ENCODE results near the gene PTPRN2.

PTPRN2 gene

DNA sequence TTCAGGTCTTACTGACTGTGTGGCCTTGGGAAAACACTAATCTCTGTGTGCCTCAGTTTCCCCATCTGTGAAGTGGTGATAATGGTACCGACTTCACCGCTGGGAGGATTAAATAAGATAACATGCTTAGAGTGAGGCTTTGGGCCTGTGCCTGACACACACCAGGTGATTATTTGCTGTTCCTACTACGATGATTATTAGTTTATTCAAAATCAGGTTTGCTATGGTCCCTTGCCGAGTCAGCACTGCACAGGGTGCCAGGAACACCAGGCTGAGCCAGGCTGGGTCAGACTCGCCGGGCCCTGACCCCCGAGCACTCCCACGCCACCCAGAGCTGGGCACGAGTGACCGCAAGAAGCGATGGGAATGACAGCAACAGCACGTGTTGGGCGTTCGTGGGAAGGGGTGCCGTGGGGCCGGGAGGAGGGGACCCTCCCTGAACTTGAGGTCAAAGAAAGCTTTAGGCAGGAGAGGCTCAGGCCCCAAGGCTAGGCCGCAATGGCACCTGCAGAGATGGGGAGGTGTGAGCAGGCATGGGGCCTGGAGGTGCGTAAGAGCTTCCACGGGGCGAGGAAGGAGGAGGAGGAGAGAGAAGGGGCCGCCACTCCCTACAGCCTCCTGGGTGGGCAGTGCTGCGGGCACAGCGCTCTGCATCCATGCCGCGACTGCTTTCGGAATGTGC, 925.4 kb downstream of the PTPRN2 start:
- no peak for FAIRE-seq

DNA sequence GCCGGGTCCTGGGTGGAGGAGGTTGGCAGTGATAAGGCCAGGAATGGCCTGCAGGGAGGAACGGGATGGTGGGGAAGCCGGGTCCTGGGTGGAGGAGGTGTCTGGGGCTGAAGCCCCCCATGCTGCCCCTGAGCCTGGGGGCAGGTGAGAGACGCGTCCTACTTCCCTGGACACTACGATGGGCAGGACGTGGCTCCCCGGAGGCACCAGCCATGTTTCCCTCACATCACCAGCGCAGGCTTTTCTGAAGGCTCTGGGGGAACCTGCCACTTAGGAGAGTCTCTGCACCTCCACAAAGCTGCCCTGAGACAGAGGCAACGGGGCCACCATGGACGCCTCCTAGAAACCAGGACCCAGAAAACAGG, 926.0 kb downstream of the PTPRN2 start:
- no peak for FAIRE-seq

DNA sequence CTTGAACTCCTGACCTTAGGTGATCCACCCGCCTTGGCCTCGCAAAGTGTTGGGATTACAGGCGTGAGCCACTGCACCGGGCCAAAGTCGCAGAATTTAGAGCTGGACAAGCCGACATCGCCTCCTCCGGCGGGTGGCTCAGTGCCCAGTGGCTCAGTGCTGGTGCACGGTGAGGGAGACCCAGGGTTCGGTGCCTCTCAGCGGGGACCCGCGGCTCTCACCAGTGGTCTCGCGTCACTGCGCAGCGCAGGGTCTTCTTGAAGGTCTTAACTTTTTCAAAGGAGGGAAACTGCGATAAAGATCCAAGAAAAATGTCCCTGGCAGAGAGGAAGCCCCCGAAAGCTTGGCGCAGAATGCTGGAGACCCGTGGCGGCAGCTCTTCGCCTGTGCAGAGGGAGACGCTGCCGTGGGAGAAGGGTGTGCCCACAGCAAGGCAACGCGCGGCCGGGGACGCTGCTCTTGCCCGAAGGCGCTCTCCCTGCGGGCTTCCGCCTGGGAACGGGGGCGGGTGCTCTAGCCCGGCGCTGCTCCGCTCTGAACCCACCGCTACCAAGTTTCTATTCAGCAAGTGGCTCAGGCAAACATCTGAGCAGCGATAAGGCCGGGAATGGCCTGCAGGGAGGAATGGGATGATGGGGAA, 926.5 kb downstream of the PTPRN2 start:
- no peak for FAIRE-seq

DNA sequence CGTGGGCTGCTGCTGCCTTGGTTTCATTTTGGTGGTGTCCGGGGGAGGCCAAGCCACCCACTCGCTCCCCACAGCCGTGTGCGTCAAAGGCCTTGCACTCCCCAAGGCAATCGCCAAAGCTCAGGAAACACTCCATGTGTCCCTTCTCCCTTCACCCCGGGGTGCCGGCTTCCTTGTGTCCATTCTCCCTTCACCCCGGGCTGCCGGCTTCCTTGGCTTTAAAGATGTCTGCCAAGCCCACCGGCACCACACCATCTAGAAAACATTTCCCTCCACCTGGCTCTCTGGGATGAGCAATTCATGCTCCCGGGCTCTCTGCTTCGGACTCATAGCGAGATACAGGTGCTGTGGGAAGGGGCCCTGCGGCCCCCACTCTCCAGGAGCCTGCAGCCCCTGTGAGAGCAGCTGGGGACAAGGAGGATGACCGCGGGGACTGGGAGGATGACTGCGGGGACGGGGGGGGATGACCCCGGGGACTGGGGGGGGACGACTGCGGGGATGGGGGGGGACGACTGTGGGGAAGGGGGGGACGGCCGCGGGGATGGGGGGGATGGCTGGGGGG, 928.7 kb downstream of the PTPRN2 start:
- no peak for FAIRE-seq

DNA sequence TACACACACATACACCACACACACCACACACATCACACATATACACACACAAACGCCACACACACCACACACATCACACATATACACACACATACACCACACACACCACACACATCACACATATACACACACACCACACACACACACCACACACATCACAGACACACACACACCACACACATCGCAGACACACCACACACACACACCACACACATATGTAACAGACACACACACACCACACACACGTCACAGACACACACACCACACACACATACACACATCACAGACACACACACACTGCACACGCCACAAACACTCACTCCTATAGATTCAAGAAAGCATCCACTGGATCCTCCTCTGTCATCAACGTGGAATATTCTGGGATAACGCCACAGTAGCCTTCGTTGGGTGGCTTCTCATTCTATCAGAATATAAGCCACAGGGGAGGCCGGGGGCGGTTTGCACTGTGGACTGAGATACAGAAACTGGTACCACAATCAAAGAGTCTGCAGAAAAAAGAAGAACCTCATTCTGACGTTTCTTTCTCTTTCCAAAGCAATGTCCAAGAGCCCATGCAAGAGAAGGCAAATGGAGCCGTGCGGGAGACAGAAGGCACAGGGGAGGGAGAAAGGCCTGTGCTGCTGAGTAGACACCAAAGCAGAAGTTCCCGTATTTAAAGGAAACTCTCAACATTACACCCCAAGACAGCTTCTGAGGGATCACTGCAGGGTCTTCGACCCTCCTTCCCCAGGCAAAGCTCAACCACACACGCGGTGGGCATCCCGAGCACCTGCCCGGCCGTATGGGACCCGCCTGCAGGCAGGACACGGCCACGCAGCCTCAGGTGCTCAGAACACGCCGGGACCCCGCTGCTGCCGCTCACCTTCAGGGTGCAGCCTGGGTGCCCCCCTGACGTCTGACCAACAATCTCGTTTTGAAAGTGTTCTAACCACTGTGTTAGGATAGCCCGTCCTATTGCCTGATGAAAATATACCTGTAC, 929.6 kb downstream of the PTPRN2 start:
- FAIRE-seq, result no peak

DNA sequence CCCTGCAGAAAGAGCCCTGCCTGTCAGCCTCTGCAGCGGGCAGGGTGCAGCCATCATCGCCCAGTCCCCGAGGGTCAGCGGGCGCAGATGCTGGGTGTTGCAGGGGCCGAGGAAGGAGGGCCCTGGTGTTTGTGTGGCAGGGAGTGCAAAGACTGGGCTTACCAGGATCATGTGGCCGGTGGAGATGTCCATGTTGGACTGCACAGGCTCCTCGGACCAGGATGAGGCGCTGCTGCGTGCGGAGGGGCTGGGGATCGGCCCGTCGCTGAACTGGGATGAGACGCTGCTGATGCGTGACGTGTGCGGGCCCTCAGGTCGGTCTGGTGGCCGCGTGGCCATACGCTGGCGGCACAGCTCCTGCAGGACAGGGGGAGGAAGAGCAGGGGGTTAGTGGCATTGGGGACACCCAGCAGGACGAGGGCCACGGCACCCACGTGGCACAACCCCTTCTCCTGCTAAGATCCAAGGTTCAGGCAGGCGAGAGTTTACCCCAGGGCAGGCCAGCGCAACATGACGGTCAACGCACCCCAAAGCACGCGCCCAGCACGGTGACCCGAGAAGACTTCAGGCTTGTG, 931.3 kb downstream of the PTPRN2 start:
- FAIRE-seq, result no peak

DNA sequence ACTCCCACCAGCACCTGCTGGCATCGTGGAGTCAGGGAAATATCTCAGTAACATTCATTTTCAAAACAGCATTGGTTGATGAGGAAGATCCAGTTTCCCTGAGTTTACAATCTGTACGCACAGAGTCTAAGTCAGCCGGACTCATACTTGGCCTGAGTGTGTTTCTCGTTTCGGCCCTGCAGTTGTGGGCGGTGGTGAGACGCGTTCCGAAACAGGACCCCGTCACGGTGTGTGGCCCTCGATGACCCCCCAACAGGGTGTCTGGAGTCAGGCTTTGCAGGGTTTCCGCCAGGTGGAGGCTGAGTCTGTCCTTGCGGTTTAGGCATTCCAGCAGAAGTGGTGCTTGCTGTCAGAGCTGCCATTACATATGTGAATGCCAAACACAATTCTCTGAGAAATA, 933.3 kb downstream of the PTPRN2 start:
- no peak for FAIRE-seq

DNA sequence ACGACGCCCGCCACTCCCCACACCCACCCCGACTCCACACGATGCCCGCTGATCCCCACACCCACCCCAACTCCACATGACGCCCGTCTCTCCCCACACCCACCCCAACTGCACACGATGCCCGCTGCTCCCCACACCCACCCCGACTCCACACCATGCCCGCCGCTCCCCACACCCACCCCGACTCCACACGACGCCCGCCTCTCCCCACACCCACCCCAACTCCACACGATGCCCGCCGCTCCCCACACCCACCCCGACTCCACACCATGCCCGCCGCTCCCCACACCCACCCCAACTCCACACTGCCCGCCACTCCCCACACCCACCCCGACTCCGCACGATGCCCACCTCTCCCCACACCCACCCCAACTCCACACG, 933.8 kb downstream of the PTPRN2 start:
- no peak for FAIRE-seq

DNA sequence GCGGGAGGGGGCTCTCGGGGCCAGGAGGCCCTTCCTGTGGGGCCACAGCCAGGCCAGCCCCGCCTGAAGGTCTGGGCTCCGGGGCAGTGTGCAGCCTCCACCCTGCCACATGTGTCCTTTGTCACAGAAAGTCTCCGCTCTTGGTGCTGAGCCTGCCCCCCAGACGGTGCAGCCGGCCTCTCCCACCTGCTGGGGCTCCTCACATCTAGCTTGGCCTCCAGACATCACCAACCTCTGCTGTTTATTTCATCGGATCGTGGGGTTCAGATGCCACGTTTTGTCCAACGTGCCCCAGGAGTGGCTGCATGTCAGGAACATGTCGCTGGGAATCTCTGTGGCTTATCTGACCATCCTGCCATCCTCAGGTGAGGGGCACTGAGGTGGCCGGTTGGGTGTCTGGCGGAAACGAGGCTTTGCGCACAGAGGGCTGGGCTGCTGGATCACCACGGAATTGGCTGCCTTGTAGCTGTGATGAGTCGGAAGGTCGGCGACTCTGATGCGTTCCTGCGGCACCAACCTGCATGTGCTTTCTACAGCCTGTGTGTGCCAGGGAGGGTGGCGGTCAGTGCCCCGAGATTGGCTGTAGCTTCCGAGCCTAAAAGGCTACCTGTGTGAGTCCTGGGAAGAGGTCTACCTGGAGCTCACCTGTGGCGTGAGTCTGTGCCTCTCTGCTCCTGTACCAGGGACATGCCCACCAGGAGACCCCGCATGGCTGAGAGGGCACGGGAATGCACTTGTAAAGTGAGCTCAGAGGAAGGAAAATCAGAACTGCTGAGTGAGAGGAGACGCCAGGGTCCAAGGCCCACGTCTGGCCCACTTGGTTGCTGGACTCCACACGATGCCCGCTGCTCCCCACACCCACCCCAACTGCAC, 934.4 kb downstream of the PTPRN2 start:
- FAIRE-seq, result no peak

DNA sequence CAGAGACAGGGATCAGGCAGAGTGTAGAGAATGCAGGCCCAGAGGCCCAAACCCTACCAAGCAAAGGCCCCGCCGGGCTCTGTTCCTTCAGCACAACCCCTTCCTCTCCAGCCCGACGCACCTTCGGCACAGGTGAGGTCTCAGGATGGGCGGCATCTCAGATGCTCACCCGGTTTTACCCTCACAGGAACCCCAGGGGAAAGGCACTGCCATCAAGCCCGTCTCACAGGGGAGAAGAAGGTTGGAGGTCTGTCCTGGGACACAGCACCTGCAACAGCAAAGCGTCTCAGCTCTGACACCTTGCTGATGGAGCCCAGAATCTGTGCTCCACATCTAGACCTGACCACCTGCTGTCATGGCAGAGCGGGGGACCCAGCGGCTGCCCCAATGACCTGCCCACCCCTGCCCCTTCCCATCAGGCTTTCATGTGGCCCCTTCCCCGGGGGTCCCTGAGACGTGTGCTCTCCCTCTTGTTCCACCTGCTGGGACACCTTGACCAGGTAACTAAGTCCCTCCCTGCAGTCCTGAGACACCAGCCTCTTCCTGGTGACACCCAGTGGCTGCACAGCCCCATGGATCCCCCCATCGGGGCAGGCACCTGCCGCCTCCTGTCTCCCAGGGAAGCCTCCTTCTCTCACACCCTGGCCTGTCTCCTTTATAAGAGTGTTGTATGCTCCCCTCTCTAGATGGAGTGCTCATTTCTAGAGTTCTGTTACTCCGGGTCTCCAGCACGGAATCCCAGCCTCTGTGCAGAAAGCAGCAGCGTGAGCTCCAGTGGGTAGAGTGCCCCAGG, 935.3 kb downstream of the PTPRN2 start:
- no peak for FAIRE-seq

DNA sequence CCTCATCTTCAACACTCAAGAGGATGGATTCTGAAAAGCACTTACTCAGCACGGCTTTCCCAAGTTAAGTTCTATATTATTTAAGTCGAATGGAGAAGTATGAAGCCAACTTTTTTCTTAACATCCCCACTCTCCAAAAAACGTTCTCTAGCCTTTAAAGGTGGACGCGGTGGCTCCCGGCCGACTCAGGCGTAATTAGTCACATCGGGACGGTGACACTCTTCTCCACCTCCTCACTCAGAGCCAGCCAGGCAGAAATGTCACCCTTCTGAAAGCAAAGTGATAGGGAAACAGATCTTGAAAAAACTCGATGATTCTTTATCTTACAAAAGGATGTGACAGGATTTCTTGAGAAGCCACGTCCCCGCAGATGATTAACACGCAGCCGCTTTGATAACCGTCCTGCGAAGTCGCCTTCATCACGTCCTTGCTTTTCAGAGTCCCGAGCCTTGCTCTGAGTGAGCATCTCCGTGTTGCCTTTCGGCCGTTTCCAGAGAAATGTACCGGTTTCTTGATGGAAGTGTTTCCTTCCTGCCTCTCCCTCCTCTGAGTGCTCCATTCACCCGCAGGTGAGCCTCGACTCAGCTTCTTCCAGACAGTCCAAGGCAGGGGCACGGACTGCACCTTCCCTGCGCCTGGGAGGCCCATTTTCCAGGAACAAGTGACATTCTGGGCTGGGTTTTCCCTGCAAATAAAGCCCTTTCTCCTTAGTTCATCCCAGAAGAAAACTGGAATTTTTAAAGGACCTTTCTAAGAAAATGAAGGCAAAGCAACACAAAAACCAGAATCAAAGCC, 936.1 kb downstream of the PTPRN2 start:
- no peak for FAIRE-seq

DNA sequence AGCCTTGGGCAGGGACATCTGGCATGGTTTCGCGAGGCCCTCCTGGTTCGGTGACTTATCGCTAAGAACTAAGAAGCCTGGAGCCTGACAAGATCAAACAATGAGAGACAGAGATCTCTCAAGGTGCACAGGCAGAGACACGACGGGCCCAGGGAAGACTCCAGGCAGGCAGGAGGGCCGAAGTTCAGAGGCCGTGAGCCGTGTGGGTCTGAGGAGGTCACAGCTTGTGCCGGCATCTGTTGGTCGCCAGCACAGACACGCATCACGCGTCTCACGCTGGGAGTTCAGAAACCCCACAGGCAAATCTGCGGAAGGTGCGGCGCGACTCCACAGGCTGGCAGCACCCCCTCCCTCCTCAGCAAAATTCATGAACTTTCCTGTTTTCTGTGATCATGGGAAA, 936.8 kb downstream of the PTPRN2 start:
- FAIRE-seq, result no peak

DNA sequence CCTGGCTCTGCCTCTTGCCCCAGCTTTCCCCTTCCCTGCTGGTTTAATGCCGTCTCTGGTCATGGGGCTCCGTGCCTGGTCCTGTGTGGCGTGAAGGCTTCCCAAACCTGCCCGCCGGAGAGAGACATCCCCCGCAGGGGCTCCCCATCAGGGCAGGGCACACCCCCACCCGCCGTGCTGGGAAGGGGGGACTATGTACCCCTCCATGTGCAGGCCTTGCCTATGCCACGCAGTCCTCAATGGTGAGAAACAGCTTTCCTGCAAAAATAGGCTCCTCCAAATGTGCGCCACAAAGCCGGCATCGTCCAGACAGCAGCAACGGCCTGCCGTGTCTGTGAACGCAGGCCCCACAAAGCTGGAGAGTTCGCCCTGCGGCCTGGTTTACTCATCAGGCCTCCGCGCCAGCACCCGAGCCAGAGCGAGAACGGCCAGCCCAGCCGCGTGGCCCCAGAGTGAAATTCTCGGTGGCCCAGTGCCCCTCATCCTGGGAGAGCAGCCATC, 937.4 kb downstream of the PTPRN2 start:
- FAIRE-seq, result no peak

DNA sequence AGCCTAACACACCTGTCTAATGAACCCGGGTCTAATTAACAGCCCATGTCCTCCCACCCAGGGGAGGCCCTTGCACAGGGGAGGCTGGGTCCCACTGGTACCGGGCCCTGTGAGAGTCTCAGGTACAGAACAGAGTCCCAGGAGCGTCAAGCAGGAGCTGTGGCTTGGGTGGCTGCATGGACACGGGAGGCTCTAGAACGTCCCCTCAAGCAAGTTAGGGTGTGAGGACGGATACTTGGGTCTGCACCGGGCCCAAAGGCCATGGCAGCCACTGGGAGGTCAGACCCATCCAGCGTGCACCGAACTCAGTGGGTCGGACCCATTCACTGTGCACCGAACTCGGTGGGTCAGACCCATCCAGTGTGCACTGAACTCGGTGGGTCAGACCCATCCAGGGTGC, 941.1 kb downstream of the PTPRN2 start:
- no peak for FAIRE-seq

DNA sequence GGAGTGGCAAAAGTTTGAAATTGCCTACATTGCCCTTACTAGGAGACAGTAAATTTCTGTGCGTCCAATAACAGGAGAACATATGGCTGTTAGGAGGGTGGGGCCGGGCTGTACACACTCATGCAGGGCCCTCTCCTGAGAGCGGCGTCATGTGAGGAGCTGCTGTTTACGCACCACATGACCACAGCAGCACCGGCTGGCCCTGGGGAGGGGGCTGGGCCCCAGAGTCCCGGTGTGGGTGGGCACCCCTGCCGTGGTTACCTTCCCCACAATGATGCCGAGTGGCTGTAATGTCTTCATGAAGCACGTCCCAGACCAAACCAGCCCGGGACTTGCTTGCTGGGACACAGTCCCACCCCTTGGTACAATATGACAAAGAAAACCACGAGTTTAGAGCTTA, 942.1 kb downstream of the PTPRN2 start:
- FAIRE-seq, result no peak

DNA sequence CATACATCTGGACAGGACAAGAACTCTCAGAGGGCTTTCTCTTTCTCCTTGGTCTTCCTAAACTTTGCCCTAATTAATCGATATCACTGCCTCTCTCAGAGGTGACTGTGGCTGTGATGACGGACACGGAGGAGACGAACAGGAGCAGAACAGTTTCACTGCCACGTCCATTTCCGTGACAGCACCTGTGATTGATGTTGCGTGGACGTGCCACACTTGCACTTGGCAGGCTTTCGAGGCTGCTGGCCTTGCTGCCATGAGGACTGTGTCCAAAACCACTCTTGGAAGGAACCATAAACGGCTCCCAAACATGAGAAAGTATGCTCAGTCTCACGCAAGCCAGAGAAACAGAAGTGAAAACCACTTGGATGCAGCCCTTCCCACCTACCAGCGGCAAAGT, 942.7 kb downstream of the PTPRN2 start:
- FAIRE-seq, result no peak

DNA sequence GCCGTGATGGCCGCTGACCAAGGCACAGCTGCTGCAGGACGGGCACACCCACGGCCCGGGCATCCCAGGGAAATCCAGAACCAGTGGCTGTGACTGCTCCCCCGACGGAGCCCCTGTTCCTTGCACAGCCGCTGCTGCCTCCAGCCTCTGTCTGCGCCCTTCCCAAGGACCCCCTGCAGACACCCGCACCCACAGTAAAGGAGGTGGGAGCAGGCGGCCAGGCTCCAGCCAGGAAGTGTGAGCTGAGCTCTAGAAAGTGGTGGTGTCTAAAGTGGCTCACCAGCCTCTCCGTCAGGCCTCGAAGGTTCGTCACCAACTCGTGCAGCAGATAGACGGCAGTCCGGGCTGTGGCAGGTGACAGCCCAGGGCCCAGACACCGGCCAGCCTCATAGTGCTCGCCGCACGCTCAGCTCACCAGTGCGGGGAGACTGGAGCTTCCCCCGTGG, 944.1 kb downstream of the PTPRN2 start:
- no peak for FAIRE-seq

DNA sequence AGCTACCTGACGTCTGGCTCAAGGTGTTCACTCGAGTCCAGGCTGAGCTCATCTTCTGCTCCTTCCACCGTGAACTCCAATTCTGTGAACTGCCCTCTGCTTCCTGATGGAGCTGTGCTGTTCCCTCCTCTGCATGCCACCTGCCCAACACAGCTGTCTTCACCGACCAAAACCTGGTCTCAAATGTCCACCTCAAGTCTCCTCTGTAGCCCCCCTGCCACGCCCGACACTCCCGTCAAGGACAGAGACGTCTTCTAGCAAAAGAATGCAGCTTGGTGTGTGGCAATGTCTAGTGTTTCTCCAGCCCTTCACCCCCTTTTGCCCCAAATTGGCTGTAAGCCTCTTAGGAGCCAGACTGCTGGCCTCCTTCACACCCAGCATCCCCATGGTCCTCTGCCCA, 945.8 kb downstream of the PTPRN2 start:
- FAIRE-seq, result no peak

DNA sequence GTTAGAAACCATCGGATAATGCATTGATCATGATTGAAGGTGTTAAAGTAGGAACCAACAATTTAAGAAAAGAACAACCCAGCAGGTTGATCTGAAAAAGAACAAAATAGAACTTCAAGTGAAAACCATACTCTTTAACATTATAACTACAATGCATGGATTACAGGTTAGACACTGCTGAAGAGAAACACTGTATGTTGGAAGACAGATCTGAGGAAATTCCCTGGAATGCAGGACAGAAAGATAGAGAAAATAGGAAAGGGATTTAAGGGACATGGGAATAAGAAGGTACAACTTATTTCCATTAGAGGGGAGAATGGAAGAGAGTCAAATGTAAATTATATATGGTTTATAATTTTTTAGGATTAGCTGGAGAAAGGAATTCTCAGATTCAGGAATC, 947.5 kb downstream of the PTPRN2 start:
- no peak for FAIRE-seq

DNA sequence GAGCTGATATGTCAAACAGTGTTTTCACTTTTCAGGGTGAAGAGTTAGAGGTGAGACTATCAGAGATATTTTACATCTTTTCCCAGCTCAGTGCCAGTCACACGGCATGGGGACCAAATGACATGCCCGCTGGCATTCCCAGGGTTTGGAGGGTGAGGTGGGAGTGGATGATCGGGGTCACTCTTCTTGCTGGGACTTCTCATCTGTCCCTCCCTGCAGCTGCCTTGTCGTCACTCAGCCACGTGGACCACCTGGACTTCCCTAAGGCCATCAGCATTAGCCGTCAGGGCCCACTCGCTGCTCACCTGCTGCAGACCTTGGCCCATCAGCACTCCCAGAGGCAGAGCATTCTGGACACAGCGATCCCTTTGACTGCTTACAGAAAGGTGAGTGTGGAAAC, 949.1 kb downstream of the PTPRN2 start:
- no peak for FAIRE-seq
